Adrenal gland (tissue), 12 donors: ENCODE measurements around the gene AREL1. TPM values are rescaled to one million over a fixed set of nuclear protein-coding genes. Genes with fewer than 3 reads are reported as not detected.

ENCODE experiments used
- DNase-seq, 7 donors: peaks; one replicate each; pipeline ENCODE4 v3.0.0-alpha.2; 2019 to 2020
- H3K27ac ChIP-seq, 5 donors: fragments of 200-600 bp; sonication (generic) in 4 of 5; 1 replicate in 3 of 5; 2 replicates in 2 of 5; pipeline versions ENCODE4 v1.5.1 to v1.8.0; 2016 to 2020; ENCODE audit warnings: mild to moderate bottlenecking in 1 of 5
- H3K27me3 ChIP-seq: fragments of 200-600 bp; 2 replicates; pipeline ENCODE4 v1.8.0; 2021
- H3K36me3 ChIP-seq, 2 donors: fragments of 200-600 bp; replicated peaks in 1 of 2; 1 replicate in 1 of 2; 2 replicates in 1 of 2; pipeline versions ENCODE4 v1.5.1 to v1.8.0; 2018 to 2022
- H3K4me1 ChIP-seq, 2 donors: fragments of 200-600 bp; replicated peaks in 1 of 2; 1 replicate in 1 of 2; 2 replicates in 1 of 2; pipeline versions ENCODE4 v1.5.1 to v1.8.0; 2018 to 2021
- H3K4me3 ChIP-seq, 4 donors: fragments of 200-600 bp; sonication (generic) in 3 of 4; one replicate each; pipeline ENCODE4 v1.5.1; 2016 to 2018
- H3K9me3 ChIP-seq, 3 donors: fragments of 200-600 bp; sonication (generic) in 1 of 3; replicated peaks in 1 of 3; 1 replicate in 2 of 3; 2 replicates in 1 of 3; pipeline versions ENCODE4 v1.5.1 to v1.8.0; 2016 to 2021
- CTCF ChIP-seq, 6 experiments: fragments of 450-650 bp in 4 of 6; fragments of 200-600 bp in 2 of 6; sonication (generic) in 1 of 6; IDR thresholded peaks; 1 replicate in 5 of 6; 2 replicates in 1 of 6; pipeline versions ENCODE4 v1.5.1 to v1.8.0; 2016 to 2021; ENCODE audit warnings: antibody characterized with exemption in 6 of 6, mild to moderate bottlenecking in 2 of 6, moderate library complexity in 1 of 6
- POLR2A ChIP-seq, 2 donors: fragments of 450-650 bp; IDR thresholded peaks; one replicate each; pipeline ENCODE4 v1.6.1; 2017; ENCODE audit warnings: antibody characterized with exemption in 2 of 2, mild to moderate bottlenecking in 2 of 2, moderate library complexity in 1 of 2
- WGBS, 4 donors: extraction: QIAGEN DNeasy Blood & Tissue Kit in 2 of 4; methylation state at CpG; one replicate each; pipeline versions ENCODE4 v1.1.5 to v1.1.7; 2013 to 2017; 5-methylcytosine and 5-hydroxymethylcytosine counted together
- intact Hi-C, 2 donors: fragments of 100-400 bp; cut with DNase I; formaldehyde crosslinking; loops; one replicate each; pipeline versions ENCODE4 v1.14.1 to v1.15.0; 2022 to 2023
- polyA plus RNA-seq, 3 donors: library from polyadenylated mRNA; stranded (reverse); fragments of 200-250 nt in 2 of 3; fragments of 350-450 nt in 1 of 3; fragmentation: Illumina TruSeq in 1 of 3; extraction: RNeasy Lipid Tissue Mini Kit (QIAGEN cat#74804) in 1 of 3; gene quantifications; one replicate each; pipeline ENCODE4 v1.2.3, GENCODE V29; 2013 to 2014
- total RNA-seq, 9 donors: library from RNA; depleted of rRNA in 4 of 9; stranded (reverse); fragments of >200 nt in 4 of 9; fragments of 120-200 nt in 1 of 9; fragmentation: NEBNext Ultra II Directional in 1 of 9; extraction: Animal tissue kit (Norgen Biotek cat#: 25700) in 1 of 9; gene quantifications; one replicate each; pipeline versions ENCODE4 v1.1.0 to v1.2.4, GENCODE V29; 2013 to 2023
- donor health status: healthy with polysubstance abuse.
- donor health status: Bipolar disorder and iron deficiency.
- donor health status: DM: yes; HTN: yes; CAD: no.
- donor health status: DM: no; HTN: no; CAD: no.
- donor health status: DM: no; HTN: no; CAD: no.
- donor health status: DM: yes; HTN: yes; CAD: no.

The AREL1 gene
- total and polyA plus RNA-seq, 12 donors: 13.0 to 36.7 (median 29.8) TPM

GRCh38 chr14:74620923-74621322, 92.0 kb downstream of the AREL1 start:
- no peak overlapping the region for H3K4me3 ChIP-seq
- peak overlapping the region in 1 of 5 donors; percentile 18 for H3K27ac ChIP-seq
- DNase-seq: no peak
- H3K4me1 ChIP-seq: peaks cover 5 to 16% of the 10 kb centered on the region in 2 donors
- no peaks in the 10 kb centered on the region for H3K36me3 ChIP-seq
- no peaks in the 10 kb centered on the region for H3K9me3 ChIP-seq
- TF ChIP-seq CTCF (IDR thresholded peaks at IDR 0.05) (no peak), POLR2A (IDR thresholded peaks at IDR 0.05) (no peak)
- H3K27me3 ChIP-seq: peaks cover 2% of the 10 kb centered on the region
- intact Hi-C loops: no loop called here
- 83 to 95% (median 92%) methylated on average over 3 of the region's 3 CpGs for WGBS, 4 donors

GRCh38 chr14:74620497-74620921, 92.4 kb downstream of the AREL1 start:
- H3K4me3 ChIP-seq: no peak overlapping the region
- intact Hi-C loops: no loop called here
- 68 to 86% (median 74%) methylated on average over 2 of the region's 2 CpGs for WGBS, 4 donors
- TF ChIP-seq CTCF (IDR thresholded peaks at IDR 0.05) (no peak), POLR2A (IDR thresholded peaks at IDR 0.05) (no peak)
- H3K9me3 ChIP-seq: no peaks in the 10 kb centered on the region
- H3K27me3 ChIP-seq: peaks cover 6% of the 10 kb centered on the region
- H3K36me3 ChIP-seq: no peaks in the 10 kb centered on the region
- no peak for DNase-seq
- H3K27ac ChIP-seq: peak overlapping the region in 1 of 5 donors; percentile 74
- peaks cover 5 to 16% of the 10 kb centered on the region in 2 donors for H3K4me1 ChIP-seq

GRCh38 chr14:74619672-74620131, 93.2 kb downstream of the AREL1 start:
- DNase-seq: peak in 6 of 7 donors; percentile 33 to 78 (median 62)
- Histone ChIP-seq H3K36me3 (no peaks in the 10 kb centered on the region), H3K9me3 (no peaks in the 10 kb centered on the region), H3K27ac (peak overlapping the region in 2 of 5 donors; percentile 34 to 74), H3K4me3 (no peak overlapping the region), H3K4me1 (peaks cover 5 to 16% of the 10 kb centered on the region in 2 donors), H3K27me3 (peaks cover 11% of the 10 kb centered on the region)
- WGBS, 4 donors: 36 to 60% (median 54%) methylated on average over 1 to 6 of the region's 6 CpGs
- intact Hi-C loops: loop anchor here in 1 of 2 donors (10.0 kb wide), 1 partner anchor 255 kb away; no protein-coding TSS in a partner anchor
- TF ChIP-seq CTCF (IDR thresholded peaks at IDR 0.05): no peak
- no peak for TF ChIP-seq POLR2A (IDR thresholded peaks at IDR 0.05)

- H3K4me3 ChIP-seq: no peak overlapping the region
- H3K27me3 ChIP-seq: peaks cover 15% of the 10 kb centered on the region
- peaks cover 5 to 16% of the 10 kb centered on the region in 2 donors for H3K4me1 ChIP-seq
- DNase-seq: peak in 5 of 7 donors; percentile 38 to 71 (median 62)
- intact Hi-C loops: loop anchor here in 1 of 2 donors (10.0 kb wide), 1 partner anchor 254 kb away; no protein-coding TSS in a partner anchor
- TF ChIP-seq CTCF (IDR thresholded peaks at IDR 0.05): no peak
- no peak for TF ChIP-seq POLR2A (IDR thresholded peaks at IDR 0.05)
- H3K9me3 ChIP-seq: no peaks in the 10 kb centered on the region
- peak overlapping the region in 1 of 5 donors; percentile 74 for H3K27ac ChIP-seq
- no peaks in the 10 kb centered on the region for H3K36me3 ChIP-seq
- WGBS, 4 donors: 61 to 74% (median 64%) methylated on average over 9 to 10 of the region's 10 CpGs
These were observed 94.6 kb downstream of the AREL1 start for GRCh38 chr14:74618078-74618952.
